C4-2B (cell line): ENCODE results near the gene DEPP1.

ENCODE experiments used
- CTCF ChIP-seq: fragments of 450-650 bp; conservative IDR thresholded peaks from 2 replicates; pipeline ENCODE4 v1.5.1; 2017; ENCODE audit warnings: mild to moderate bottlenecking
- ZFX ChIP-seq: fragments of 450-650 bp; IDR thresholded peaks from 2 replicates; pipeline ENCODE4 v1.6.1; 2017

- no peak for TF ChIP-seq CTCF
- TF ChIP-seq ZFX, result no peak
These were observed 2.9 kb downstream of the DEPP1 start for GRCh38 chr10:44975431-44976331.
